Suppressor macrophage (primary cell): ENCODE measurements around the gene MEOX2.

Source experiments
- DNase-seq, 4 experiments: peaks; one replicate each; pipeline ENCODE4 v3.0.0-alpha.2; 2020 to 2022

Gene MEOX2

GRCh38 chr7:15609287-15609686 is 77.2 kb downstream of the MEOX2 start:
- no peak for DNase-seq

GRCh38 chr7:15607529-15608210 is 78.8 kb downstream of the MEOX2 start:
- DNase-seq, result no peak

- DNase-seq, result no peak
Measured at GRCh38 chr7:15606561-15606960, 79.9 kb downstream of the MEOX2 start.

- DNase-seq, result no peak
Measured at GRCh38 chr7:15604166-15604565, 82.3 kb downstream of the MEOX2 start.

- DNase-seq, result no peak
Measured at GRCh38 chr7:15603124-15603523, 83.4 kb downstream of the MEOX2 start.

- DNase-seq, result no peak
Measured at GRCh38 chr7:15602236-15602635, 84.2 kb downstream of the MEOX2 start.

GRCh38 chr7:15601175-15601574 is 85.3 kb downstream of the MEOX2 start:
- no peak for DNase-seq

GRCh38 chr7:15600298-15600697 is 86.2 kb downstream of the MEOX2 start:
- DNase-seq, result no peak

GRCh38 chr7:15594461-15594860 is 92.0 kb downstream of the MEOX2 start:
- no peak for DNase-seq

GRCh38 chr7:15593382-15593781 is 93.1 kb downstream of the MEOX2 start:
- no peak for DNase-seq

GRCh38 chr7:15586266-15586665 is 100.2 kb downstream of the MEOX2 start:
- no peak for DNase-seq

GRCh38 chr7:15584575-15584974 is 101.9 kb downstream of the MEOX2 start:
- no peak for DNase-seq

- DNase-seq, result no peak
Measured at GRCh38 chr7:15582773-15583172, 103.7 kb downstream of the MEOX2 start.

- no peak for DNase-seq
Measured at GRCh38 chr7:15581352-15581951, 105.0 kb downstream of the MEOX2 start.

GRCh38 chr7:15580604-15581351 is 105.7 kb downstream of the MEOX2 start:
- DNase-seq, result no peak

- DNase-seq, result no peak
Measured at GRCh38 chr7:15577600-15577999, 108.9 kb downstream of the MEOX2 start.

GRCh38 chr7:15571301-15571878 is 115.1 kb downstream of the MEOX2 start:
- no peak for DNase-seq

- no peak for DNase-seq
Measured at GRCh38 chr7:15567652-15568051, 118.8 kb downstream of the MEOX2 start.

GRCh38 chr7:15567036-15567435 is 119.4 kb downstream of the MEOX2 start:
- DNase-seq, result no peak

GRCh38 chr7:15566476-15566875 is 120.0 kb downstream of the MEOX2 start:
- no peak for DNase-seq

GRCh38 chr7:15561835-15562234 is 124.6 kb downstream of the MEOX2 start, which contains the start of gene AGMO:
Gene AGMO, minus strand, starts transcription at chr7:15562015.
- DNase-seq, result no peak
